ENCODE measurements around the gene ROMO1. TPM values are rescaled to one million over a fixed set of nuclear protein-coding genes. Genes with fewer than 3 reads are reported as not detected.
"Not testable (repeated sequence)": the region's sequence is repeated elsewhere in the genome, so short reads cannot be mapped to it uniquely, and the experiment has no call there.

The ROMO1 gene
- total RNA-seq, 2 donors from 2014 or later = 148 to 151 TPM

DNA sequence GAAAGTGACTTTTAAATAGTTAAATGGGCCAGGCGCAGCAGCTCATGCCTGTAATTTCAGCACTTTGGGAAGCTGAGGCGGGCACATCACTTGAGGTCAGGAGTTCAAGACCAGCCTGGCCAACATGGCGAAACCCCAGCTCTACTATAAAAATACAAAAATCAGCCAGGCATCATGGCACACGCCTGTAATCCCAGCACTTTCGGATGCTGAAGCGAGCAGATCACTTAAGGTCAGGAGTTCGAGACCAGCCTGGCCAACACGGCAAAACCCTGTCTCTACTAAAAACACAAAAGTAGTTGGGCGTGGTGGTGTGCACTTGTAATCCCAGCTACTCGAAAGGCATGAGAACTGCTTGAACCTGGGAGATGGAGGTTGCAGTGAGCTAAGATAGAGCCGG, 6.7 kb downstream of the ROMO1 start:
- intact Hi-C loops (cut with DNase I, micrococcal nuclease); ATAC-seq; DNase-seq: not testable (repeated sequence)

- DNase-seq; intact Hi-C loops (cut with DNase I, micrococcal nuclease); ATAC-seq: not testable (repeated sequence)
These were observed 7.7 kb downstream of the ROMO1 start for GRCh38 chr20:35706591-35707529.

- DNase-seq (no peak), ATAC-seq (no peak)
- intact Hi-C loops (cut with DNase I, micrococcal nuclease) = no loop called here
These were observed 9.3 kb downstream of the ROMO1 start for GRCh38 chr20:35708502-35708901.

GRCh38 chr20:35709259-35709658, 10.1 kb downstream of the ROMO1 start:
- ATAC-seq = no peak
- intact Hi-C loops (cut with DNase I, micrococcal nuclease) = no loop called here
- no peak for DNase-seq

- ATAC-seq (no peak), DNase-seq (no peak)
- intact Hi-C loops (cut with DNase I, micrococcal nuclease) = no loop called here
These were observed 10.8 kb downstream of the ROMO1 start for GRCh38 chr20:35710039-35710438.

GRCh38 chr20:35710884-35711587, 11.8 kb downstream of the ROMO1 start:
- no peak for ATAC-seq
- DNase-seq = no peak
- intact Hi-C loops (cut with DNase I, micrococcal nuclease) = no loop called here

GRCh38 chr20:35711588-35712209, 12.5 kb downstream of the ROMO1 start:
- DNase-seq (no peak), ATAC-seq (no peak)
- intact Hi-C loops (cut with DNase I, micrococcal nuclease) = no loop called here

GRCh38 chr20:35713120-35713519, 13.9 kb downstream of the ROMO1 start:
- DNase-seq; ATAC-seq; intact Hi-C loops (cut with DNase I, micrococcal nuclease): not testable (repeated sequence)

- ATAC-seq = no peak
- no peak for DNase-seq
- intact Hi-C loops (cut with DNase I, micrococcal nuclease) = no loop called here
These were observed 14.9 kb downstream of the ROMO1 start for GRCh38 chr20:35714127-35714526.

- ATAC-seq = no peak
- intact Hi-C loops (cut with DNase I, micrococcal nuclease) = no loop called here
- DNase-seq = no peak
These were observed 16.4 kb downstream of the ROMO1 start for GRCh38 chr20:35715652-35716051.

- intact Hi-C loops (cut with DNase I, micrococcal nuclease) = no loop called here
- no peak for ATAC-seq
- DNase-seq = no peak
These were observed 17.1 kb downstream of the ROMO1 start for GRCh38 chr20:35716330-35716729.

DNA sequence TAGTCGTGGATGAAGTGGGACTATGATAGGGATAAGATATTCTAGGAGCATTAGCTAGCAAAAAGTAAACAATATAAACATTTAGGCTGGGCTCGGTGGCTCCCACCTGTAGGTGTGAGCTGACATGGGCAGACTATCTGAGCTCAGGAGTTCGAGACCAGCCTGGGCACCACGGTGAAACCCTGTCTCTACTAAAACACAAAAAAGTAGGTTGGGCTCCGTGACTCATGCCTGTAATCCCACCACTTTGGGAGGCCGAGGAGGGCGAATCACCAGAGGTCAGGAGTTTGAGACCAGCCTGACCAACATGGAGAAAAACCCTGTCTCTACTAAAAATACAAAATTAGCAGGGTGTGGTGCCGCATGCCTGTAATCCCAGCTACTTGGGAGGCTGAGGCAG, 19.1 kb downstream of the ROMO1 start:
- DNase-seq; ATAC-seq; intact Hi-C loops (cut with DNase I, micrococcal nuclease): not testable (repeated sequence)

- DNase-seq (no peak), ATAC-seq (no peak)
- intact Hi-C loops (cut with DNase I, micrococcal nuclease) = no loop called here
These were observed 19.9 kb downstream of the ROMO1 start for GRCh38 chr20:35718972-35719635.

DNA sequence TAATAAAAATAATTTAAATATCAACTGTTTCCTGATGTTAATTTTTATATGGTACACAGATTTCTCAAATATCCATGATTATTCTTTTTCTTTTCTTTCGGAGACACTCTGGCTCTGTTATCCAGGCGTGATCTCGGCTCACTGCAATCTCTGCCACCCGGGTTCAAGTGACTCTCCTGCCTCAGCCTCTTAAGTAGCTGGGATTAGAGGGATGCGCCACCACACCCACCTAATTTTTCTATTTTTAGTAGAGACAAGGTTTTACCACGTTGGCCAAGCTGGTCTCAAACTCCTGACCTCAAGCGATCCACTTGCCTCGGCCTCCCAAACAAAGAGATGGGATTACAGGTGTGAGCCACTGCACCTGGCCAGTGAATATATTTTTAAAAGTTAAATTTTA, 20.5 kb downstream of the ROMO1 start:
- intact Hi-C loops (cut with DNase I, micrococcal nuclease) = no loop called here
- no peak for ATAC-seq

GRCh38 chr20:35720165-35721123, 21.2 kb downstream of the ROMO1 start:
- intact Hi-C loops (cut with DNase I, micrococcal nuclease) = no loop called here
- ATAC-seq (no peak), DNase-seq (no peak)

More for the DNA sequence above, 20.5 kb downstream of the ROMO1 start:
- DNase-seq = no peak

DNA sequence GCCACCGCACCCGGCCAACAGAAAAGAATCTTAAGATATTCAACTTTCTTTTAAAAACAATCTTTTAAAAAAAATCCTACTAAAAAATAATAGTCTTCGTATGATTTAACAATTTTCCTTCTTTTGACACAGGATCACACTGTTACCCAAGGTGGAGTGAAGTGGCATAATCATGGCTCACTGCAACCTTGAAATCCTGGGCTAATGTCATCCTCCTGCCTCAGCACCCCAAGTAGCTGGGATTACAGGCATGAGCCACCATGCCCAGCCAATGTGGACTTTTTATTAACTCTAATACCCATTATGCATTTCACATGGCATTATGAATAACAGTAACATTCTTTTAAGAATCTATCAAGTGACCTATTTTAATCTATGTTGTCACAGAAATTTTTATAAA, 22.0 kb downstream of the ROMO1 start:
- intact Hi-C loops (cut with DNase I, micrococcal nuclease) = no loop called here
- DNase-seq = no peak
- ATAC-seq = no peak

DNA sequence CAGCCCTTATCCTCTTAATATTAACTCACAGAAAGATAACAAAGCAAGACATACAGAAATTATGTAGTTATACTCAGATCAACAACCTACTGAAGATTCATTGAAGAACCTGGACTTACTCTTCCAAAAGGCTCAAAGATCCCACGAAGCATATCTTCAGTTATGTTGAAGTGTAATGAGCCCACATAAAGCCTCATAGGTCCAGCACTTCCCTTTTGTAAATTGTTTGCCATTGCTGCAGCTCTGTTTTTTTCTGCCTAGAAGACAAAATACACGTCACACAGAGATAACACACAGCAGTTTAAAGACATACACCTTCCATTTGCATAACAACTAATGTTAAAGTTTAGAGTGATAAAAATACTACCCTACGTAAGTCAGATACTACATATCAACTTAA, 22.4 kb downstream of the ROMO1 start:
- ATAC-seq (no peak), DNase-seq (no peak)
- intact Hi-C loops (cut with DNase I, micrococcal nuclease) = no loop called here

DNA sequence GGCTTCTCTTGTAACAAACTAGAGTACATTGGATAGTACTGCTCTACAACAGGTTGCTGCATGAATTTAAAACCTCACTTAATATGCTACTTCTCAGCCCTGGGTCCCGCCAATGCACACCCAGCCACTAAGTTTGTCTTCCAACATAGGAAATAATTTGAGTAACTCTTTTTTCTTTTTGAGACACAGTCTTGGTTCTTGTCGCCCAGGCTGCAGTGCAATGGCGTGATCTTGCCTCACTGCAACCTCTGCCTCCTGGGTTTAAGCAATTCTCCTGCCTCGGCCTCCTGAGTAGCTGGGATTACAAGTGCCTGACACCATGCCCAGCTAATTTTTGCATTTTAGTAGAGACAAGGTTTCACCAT, 24.1 kb downstream of the ROMO1 start:
- ATAC-seq; DNase-seq; intact Hi-C loops (cut with DNase I, micrococcal nuclease): not testable (repeated sequence)
